GM06990 (cell line): ENCODE data around the gene AGAP1.

ENCODE experiments used
- DNase-seq: peaks from one replicate; pipeline ENCODE4 v3.0.0-alpha.2; 2011; ENCODE audit not compliant: insufficient read length; ENCODE audit errors: extremely low read depth
- H3K27me3 ChIP-seq: replicated peaks from 2 replicates; pipeline ENCODE4 v1.6.0; 2011; ENCODE audit warnings: low read length; ENCODE audit not compliant: control insufficient read depth, insufficient read depth
- H3K36me3 ChIP-seq: 2 replicates; pipeline ENCODE4 v1.5.1; 2011; ENCODE audit warnings: low read length; ENCODE audit not compliant: control insufficient read depth, insufficient read depth
- H3K4me3 ChIP-seq: replicated peaks from 2 replicates; pipeline ENCODE4 v1.5.1; 2011; ENCODE audit warnings: low read depth, mild to moderate bottlenecking, control low read depth, low read length
- TF ChIP-seq, protein P1 (sequence below): IDR thresholded peaks from 2 replicates; pipeline ENCODE4 v1.5.1; 2011; ENCODE audit warnings: low read length, control low read depth, mild to moderate bottlenecking, inconsistent platforms; ENCODE audit not compliant: insufficient read depth, poor library complexity, severe bottlenecking

AGAP1 gene

DNA sequence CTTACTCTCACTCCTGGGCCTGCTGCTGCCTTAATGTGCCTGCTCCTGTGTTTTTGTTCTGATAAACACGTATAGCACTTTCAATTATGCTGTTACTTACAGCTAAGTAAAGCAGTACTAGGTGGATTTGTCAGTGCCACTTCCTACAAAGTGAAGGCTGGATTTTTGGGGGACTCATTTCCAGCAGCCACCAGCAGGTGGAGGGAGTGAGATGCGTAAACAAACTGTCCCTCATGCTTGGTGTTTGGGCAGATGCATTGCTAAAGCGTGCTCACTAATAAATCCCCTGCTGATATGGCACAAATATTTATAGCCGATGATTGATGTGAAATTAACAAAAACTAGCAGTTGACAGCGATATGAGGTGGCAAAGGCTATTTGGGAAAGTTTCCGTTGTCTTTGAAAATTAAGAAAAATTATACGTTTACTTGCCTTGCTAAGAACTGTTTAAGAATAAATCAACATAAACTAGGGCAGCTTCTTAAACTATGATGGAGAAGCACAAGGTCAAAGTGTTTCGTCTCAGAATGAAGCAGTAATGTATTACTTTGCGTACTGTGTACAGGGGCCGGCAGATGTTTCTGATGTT, 101.7 kb downstream of the AGAP1 start:
- TF ChIP-seq, protein P1, sequence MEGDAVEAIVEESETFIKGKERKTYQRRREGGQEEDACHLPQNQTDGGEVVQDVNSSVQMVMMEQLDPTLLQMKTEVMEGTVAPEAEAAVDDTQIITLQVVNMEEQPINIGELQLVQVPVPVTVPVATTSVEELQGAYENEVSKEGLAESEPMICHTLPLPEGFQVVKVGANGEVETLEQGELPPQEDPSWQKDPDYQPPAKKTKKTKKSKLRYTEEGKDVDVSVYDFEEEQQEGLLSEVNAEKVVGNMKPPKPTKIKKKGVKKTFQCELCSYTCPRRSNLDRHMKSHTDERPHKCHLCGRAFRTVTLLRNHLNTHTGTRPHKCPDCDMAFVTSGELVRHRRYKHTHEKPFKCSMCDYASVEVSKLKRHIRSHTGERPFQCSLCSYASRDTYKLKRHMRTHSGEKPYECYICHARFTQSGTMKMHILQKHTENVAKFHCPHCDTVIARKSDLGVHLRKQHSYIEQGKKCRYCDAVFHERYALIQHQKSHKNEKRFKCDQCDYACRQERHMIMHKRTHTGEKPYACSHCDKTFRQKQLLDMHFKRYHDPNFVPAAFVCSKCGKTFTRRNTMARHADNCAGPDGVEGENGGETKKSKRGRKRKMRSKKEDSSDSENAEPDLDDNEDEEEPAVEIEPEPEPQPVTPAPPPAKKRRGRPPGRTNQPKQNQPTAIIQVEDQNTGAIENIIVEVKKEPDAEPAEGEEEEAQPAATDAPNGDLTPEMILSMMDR, result peak; percentile 70
- H3K36me3 ChIP-seq, result no peaks in the 10 kb centered on the region
- H3K4me3 ChIP-seq, result no peak overlapping the region
- H3K27me3 ChIP-seq, result no peaks in the 10 kb centered on the region
- DNase-seq, result no peak

DNA sequence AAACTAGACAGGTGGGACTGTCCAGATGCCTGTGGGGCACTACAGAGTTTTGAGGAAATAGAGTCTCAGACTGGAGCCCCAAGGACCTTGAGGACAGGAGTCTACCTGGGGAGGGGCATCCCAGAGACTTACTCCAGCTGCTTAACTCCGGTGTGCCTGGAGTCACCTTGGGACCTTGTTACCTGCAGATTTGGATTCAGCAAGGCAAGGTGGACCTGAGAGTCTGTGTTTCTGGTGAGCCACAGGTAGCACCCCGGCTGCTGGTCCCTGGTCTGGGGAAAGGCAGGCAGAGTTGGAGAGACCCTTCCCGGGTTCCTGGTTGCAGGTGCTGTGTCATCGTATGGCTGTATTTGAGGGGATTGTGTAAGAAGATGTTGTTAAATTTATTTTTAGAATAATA, 102.4 kb downstream of the AGAP1 start:
- DNase-seq, result no peak
- TF ChIP-seq, protein P1, result no peak
- Histone ChIP-seq H3K4me3 (no peak overlapping the region), H3K36me3 (no peaks in the 10 kb centered on the region), H3K27me3 (no peaks in the 10 kb centered on the region)

DNA sequence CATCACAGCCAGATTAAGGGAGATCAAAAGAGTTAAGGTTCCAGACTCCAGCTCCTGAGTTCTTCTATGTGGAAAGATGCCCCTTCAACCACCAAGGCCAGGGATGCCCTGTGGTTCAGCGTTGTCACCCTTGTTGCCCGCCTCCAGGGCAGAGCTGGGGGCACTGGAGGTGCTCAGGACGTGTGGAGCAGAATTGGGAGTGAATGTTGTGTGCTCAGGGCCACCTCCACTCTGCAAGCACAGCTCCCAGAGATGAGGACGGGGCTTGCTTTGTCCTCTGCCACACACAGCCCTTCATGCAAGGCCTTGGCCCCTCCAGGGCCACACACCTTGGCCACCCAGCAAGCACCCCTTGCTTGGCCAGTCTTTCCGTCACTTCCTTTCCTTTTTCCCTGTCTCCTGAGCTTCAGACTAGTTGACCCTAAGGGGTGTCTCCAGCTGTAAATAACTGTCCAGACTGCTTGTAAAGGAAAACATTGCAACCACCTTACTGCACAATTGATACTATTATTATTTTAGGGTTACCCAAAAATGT, 103.3 kb downstream of the AGAP1 start:
- no peak for DNase-seq
- Histone ChIP-seq H3K4me3 (no peak overlapping the region), H3K36me3 (no peaks in the 10 kb centered on the region), H3K27me3 (no peaks in the 10 kb centered on the region)
- TF ChIP-seq, protein P1, result no peak

DNA sequence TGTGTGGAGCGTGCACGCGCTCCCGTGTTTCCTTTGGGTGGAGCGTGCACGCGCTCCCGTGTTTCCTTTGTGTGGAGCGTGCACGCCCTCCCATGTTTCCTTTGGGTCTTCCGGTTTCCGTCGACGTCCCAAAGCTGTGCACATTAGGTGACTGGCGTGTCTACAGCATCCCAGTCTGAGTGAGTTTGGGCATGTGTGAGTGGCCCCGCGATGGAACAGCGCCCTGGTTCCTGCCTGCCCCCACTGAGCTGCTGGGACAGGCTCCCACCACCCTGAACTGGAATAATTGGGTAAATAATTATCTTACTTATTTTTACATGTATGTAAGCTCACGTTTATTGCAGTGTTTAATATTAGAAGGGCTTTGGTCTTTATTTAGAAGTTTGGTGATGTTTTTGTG, 104.2 kb downstream of the AGAP1 start:
- TF ChIP-seq, protein P1, result no peak
- H3K4me3 ChIP-seq, result no peak overlapping the region
- no peaks in the 10 kb centered on the region for H3K27me3 ChIP-seq
- DNase-seq, result no peak
- no peaks in the 10 kb centered on the region for H3K36me3 ChIP-seq

DNA sequence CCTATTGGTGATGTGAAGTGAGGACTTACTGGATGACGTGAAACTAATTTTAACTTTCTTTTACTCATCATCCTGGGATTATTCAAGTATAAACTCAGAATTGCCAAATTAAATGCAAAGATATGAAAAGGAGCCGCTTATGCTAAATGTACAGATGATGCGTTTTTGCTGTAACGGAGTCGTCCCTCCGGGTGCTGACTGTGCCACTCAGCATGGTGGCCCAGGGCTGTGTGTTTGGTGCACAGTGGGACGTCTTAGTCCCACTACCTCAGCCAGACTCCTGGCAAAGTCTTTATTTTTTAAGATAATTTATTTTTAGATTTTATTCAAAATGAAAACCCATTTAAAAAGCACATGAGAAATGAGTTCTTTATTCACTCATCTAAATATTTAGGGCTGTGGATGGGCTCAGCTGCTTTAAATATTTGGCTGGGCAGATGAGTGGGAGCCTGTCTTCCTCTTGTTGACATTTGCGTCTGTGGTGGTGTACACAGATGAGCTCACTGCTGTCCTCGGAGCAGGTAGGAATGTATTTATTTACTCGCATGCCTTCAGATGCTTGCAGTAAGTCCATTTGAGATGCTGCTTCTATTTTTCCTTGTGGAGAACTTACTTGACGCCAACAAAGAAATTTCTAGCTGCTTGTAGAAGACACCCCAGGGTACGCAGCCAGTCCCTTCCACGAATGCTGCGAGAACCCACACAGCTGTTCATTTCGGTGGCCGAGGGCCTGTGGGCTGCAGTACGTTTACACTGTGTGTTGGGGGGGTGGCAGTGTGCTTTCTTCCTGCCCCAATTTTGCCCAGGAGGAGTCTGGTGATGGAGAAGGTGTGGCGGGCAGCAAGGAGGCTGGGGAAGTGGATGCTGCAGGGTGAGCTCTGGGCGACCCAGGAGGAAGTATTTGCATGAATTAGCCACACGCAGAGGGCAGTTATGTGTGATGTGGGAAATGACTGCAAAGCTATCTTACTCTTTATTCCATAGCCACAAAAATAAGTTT, 105.0 kb downstream of the AGAP1 start:
- Histone ChIP-seq H3K4me3 (no peak overlapping the region), H3K27me3 (no peaks in the 10 kb centered on the region), H3K36me3 (no peaks in the 10 kb centered on the region)
- TF ChIP-seq, protein P1, result no peak
- DNase-seq, result no peak
